Measurements from ENCODE around the gene PRKAG2.

Gene PRKAG2

DNA sequence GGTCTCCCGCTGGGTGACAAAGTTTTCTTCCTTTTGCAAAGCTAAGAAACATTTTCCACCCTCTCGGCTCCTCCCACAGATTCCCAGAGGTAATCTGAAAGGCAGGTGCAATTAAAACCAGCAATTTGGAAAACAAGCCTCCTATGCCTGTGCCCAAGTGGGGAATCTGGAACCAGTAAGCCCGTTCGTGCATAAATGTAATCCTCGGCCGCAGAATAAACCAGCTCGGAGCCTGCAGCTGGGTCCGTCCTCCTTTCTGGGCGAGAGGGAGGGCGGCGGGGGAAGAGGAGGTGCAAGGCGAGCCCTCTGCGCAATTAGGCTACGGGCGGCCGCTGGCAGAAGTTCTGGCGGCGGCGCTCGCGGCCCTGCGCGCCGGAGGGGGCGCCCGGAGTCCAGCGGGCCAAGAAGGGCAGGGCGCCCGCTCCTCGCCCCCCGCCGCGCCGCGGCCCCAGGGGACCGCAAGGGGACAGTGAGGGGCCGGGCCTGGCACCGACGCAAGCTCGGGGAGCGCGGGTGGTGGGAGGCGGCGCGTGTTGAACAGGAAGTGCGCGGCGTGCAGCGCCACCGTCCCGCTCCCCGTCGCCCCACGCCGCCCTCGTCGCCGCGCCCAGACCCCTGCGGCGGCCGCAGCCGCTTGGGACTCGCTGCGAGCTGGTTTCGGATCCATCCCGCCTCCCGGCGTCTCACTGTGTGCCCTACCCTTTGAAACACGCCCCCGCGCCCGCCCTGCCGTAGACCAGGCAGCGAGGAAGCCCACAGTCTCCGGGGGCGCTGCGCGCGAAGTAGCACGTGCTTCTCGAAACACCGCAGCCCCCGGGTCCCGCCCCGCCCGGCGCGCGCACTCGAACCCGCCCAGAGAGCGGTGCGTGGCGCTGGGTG is at the start of gene PRKAG2:
Gene PRKAG2, minus strand, starts transcription at position 217 of the 879 bp plus-strand sequence. CDS start 495 bp downstream, outside the sequence.
- TF ChIP-seq GATA2 (IDR thresholded peaks at IDR 0.05; ENCODE audit: low read depth, low read length): no peak
- TF ChIP-seq GATA3 (IDR thresholded peaks at IDR 0.05; ENCODE audit: low read depth, low read length): no peak

DNA sequence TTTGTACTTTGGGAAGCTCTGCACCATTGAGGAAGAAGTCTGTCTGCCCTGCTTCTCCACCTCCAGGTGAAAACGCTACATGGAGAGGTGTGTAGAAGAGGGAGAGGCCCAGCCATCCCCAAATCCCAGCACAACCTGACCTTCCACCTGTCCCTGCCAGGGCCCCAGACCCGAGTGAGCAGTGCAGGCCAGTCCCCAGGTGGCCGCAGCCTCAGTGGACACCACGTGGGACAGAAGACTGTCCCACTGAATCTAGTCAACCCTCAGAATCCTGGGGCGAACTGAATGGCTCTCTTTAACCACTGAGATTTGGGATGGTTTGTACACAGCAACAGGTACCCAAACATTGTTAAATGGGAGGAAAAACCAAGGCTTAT is 49.4 kb upstream of the PRKAG2 start:
- TF ChIP-seq GATA3 (IDR thresholded peaks at IDR 0.05; ENCODE audit: low read depth, low read length): no peak
- TF ChIP-seq GATA2 (IDR thresholded peaks at IDR 0.05; ENCODE audit: low read depth, low read length): no peak

DNA sequence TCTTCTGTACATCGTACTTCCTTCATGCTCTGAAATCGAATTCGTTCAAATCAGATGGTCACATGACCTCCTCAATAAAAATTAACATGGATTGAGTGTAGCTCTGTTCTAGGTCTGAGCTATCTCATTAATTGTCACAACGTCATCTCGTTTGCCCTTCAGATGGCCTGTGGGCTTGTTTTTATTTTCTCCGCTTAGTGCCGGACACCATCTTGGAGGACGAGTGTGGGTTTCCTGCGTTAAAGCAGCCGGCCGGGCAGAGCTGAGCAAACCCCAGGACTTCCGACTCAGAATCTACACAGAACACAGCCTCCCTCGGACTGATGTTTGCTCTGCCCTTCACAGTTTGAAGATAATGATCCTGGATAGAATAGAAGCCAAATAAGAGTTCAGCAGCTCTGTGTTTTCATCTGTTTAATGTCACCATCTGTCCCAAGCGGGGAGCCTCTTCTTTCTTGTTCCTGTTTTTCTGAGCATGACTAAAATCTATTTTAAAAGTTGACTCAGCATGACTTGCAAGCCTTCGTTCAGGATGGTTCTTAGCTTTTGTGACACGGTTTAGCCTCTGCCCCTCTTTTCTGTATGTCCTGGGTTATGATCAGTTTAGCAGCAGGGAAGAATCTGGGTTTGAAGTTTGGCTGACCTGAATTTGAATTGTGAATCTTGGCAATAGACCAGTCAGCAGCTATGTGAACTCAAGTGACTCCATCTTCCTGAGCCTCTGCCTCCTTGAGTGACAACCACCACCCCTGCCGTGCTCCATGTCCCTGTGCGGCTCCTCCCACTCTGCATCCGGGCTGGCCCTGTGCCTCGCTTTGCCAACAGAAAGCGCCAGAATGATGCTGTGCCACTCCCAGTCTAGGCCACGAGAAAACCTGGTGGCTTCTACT is 48.8 kb upstream of the PRKAG2 start:
- peak; percentile 36; the same call in 1 of the 2 replicates for TF ChIP-seq GATA2 (IDR thresholded peaks at IDR 0.05; ENCODE audit: low read depth, low read length)
- no peak for TF ChIP-seq GATA3 (IDR thresholded peaks at IDR 0.05; ENCODE audit: low read depth, low read length)

DNA sequence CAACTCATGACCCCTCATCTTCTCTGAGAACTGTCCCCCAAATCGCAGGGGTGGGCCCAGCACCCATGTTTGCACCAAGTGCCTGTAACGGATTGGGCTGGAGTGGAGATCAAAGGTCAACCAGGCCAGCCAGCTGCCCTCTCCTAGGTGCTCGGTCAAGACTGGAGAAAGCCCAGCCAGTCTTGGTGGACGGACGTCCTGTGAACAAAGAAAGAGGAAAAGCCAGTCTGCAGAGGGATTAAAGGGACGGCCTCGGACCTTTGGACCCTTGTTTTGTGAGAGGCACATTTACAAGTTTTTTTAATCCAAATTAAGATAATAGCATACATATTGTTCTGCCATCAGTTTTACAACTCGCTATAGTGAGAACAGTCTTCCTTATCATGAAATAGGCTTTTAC is 47.6 kb upstream of the PRKAG2 start:
- TF ChIP-seq GATA3 (IDR thresholded peaks at IDR 0.05; ENCODE audit: low read depth, low read length): no peak
- TF ChIP-seq GATA2 (IDR thresholded peaks at IDR 0.05; ENCODE audit: low read depth, low read length): no peak

DNA sequence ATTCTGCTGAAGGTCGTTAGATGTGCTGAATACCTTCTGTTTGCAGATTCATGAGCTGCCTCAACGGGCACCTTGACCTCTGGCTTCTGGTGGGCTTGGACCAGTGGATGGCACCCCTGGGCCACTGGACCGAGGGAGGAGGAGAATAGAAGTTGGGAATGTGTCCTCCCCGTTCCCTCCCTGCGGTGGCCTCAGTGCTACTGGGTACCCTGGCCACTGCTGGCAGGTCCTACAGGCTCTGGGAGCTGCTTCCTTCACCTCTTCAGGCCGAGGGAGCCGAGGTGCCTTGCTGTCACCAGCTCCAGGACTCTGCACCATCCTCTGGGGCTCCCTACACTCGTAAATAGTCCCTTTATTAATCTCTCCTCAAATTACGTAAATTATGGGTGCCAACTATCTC is 47.1 kb upstream of the PRKAG2 start:
- TF ChIP-seq GATA3 (IDR thresholded peaks at IDR 0.05; ENCODE audit: low read depth, low read length) (no peak), GATA2 (IDR thresholded peaks at IDR 0.05; ENCODE audit: low read depth, low read length) (no peak)

DNA sequence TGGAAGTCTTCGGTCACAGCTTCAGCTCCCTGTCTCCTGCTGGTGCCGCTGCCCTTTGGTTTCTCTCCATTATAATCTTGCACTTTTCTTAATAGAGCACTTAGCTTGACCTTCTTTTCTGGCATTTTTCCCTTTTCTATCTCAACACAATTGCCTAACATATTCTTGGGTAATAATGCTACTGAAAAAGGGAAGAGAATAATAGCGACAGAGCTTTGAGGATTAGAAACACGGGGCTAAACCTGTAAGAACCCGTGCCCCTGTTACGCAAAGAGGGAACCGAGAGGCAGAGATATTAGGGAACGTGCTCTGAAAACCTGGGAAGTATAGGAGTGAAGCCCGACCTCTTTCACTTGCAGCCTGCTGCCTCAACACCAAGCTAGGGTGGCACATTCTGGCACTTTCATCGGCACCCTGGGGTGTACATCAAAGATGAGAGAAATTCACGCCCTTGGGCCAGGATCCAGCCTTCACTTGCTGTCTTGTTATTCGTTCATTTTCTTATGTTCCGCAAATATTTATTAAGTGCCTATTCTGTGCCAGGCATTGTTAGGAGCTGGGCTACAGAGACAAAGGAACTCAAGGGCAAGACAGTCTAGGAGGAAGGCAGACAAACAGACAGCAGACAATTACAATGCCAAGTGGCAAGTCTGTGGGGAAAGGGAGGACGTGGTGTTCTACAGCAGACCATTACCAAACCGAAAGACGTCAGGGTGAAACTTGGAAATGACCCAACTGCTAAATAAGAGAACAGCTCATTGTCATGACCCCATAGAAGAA is 46.4 kb upstream of the PRKAG2 start:
- TF ChIP-seq GATA2 (IDR thresholded peaks at IDR 0.05; ENCODE audit: low read depth, low read length) (no peak), GATA3 (IDR thresholded peaks at IDR 0.05; ENCODE audit: low read depth, low read length) (no peak)

DNA sequence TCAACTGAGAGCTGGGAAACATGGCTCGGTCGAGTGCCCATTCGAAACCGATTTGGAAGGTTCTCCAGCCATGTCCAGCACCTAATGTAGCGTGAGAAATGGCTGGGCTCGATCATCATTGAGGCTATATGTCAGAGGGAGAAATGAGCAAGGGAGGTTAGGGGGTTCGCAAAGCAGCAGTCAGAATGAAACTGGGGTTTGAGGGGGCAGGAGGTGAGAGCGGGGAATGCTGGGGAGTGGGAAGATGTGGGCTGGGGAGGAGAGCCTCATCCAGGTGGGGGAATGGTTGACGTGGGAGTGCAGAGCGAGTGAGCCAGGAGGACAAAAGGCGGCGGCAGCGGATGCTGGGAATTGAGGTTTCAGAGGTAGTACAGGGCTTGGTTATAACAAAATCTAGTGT is 44.5 kb upstream of the PRKAG2 start:
- TF ChIP-seq GATA2 (IDR thresholded peaks at IDR 0.05; ENCODE audit: low read depth, low read length) (no peak), GATA3 (IDR thresholded peaks at IDR 0.05; ENCODE audit: low read depth, low read length) (no peak)

DNA sequence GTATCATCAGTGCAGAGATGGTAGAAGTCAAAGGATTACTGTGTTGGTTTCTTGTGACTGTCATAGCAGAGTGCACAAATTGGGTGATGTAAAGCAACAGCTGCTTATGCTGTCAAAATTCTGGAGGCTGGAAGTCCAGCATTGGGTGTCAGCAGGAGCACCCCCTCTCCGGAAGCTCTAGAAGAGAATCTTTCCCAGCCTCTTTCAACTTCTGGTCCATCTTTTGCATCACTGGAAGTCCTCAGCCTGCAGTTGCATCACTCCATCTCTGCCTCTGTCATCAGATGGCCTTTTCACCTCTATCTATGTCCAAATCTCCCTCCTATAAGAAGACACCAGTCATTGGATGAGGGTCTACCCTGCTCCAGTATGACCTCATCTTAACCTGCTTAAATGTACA is 43.6 kb upstream of the PRKAG2 start:
- TF ChIP-seq GATA3 (IDR thresholded peaks at IDR 0.05; ENCODE audit: low read depth, low read length) (no peak), GATA2 (IDR thresholded peaks at IDR 0.05; ENCODE audit: low read depth, low read length) (no peak)

DNA sequence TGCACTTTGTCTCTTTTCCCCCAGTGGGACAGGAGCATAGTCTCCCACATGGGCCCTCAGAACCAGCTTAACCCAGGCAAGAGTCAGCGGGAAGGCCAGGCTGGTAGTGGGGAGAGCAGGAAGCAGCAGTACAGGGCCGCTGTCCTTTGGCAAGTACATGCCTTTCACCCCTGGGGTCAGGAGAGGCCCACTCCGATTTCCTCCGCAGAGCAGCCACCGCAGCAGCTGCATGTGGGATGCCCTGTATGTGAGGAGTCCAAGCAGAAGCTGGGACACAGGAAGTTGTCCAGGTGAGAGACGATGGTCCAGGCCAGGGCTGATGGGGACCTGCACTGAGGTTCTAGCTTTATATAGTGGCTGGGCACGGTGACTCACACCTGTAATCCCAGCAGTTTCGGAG is 42.7 kb upstream of the PRKAG2 start:
- TF ChIP-seq GATA3 (IDR thresholded peaks at IDR 0.05; ENCODE audit: low read depth, low read length) (no peak), GATA2 (IDR thresholded peaks at IDR 0.05; ENCODE audit: low read depth, low read length) (no peak)

DNA sequence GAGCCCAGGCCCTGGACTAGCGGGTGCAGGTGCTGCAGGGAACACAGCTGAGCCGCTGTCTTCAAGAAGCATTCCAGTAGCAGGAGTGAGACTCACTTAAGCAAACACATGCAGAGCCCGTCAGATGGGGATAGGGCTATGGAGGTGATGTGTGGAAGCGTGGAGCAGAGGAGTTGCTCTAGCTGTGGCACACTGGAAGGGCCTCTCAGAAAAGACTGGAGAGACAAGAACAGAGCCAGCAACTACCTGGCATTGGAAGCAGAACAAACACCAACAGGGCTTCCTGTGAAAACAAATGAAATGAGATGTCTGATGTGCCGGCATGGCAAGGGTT is 41.6 kb upstream of the PRKAG2 start:
- TF ChIP-seq GATA2 (IDR thresholded peaks at IDR 0.05; ENCODE audit: low read depth, low read length) (no peak), GATA3 (IDR thresholded peaks at IDR 0.05; ENCODE audit: low read depth, low read length) (no peak)

DNA sequence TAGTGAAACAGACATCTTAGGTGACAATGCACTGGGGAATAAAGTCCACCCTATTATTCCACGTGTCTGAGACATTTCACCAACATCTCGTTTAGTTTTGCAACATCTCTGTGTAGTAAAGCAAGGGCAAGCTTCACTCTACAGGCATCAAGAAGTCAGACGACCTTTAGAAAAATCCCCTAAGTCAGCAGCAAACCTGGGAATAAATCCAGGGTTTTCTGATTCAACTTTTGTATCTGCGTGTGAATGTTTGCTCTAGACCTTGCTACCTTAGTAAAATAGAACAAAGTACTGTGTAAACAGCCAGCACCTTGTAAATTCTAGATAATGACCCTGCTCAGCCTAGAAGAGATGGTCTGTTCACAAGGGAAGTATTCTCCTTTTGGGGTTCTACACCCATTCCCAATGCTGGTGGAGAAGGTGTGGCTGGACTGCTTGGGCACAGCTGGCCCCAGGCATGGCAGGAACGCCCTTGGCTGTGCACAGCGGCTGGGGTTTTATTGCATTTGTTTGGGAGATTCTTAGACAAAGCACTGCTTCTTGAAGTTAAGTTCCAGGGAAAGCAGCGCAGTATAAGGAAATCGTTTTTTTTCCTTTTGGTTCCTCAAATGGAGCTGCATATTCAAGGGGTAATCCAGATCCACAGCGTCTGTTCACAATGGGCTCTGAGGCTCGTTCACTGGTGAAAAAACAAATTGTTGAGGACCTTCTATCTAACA is 41.0 kb upstream of the PRKAG2 start:
- no peak for TF ChIP-seq GATA3 (IDR thresholded peaks at IDR 0.05; ENCODE audit: low read depth, low read length)

DNA sequence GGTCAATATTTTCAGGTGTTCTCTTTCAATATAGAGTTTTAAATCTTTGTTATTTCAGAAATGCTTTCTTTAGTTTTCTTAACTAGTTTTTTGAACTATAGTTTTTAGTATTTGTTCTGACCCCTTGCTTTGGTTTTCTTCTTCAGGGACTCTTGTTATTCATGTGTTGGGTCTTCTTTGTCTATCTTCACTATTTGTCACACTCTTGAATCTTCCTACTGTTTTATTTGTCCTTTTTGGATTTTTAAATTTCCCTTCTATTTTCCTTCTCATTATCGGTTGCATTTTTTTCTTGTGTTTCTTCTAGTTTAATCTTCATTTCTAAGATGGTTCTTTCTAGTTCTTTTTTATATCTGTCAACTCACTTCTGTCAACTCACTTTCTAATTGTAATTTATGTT is 37.1 kb upstream of the PRKAG2 start:
- TF ChIP-seq GATA3 (IDR thresholded peaks at IDR 0.05; ENCODE audit: low read depth, low read length): no peak
- TF ChIP-seq GATA2 (IDR thresholded peaks at IDR 0.05; ENCODE audit: low read depth, low read length): no peak

DNA sequence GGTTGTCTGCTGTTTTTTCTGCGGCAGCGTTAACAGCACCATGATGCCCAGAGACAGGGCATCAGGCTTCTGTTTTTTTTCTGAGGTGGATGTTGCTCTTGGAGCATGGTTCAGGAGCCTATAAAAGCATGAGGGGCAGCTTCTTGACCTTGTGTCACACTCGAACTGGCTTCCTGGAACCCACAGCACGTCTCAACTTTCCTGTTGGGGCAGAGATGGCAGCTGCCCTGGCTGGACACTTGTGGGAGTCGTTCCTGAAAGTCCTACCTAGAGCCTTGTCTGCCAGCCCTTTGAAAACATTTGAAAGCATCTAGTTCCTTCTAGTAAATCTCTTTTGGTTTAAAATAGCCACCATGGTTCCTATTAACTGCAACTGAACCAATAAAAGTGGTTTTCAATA is 28.9 kb upstream of the PRKAG2 start:
- TF ChIP-seq GATA3 (IDR thresholded peaks at IDR 0.05; ENCODE audit: low read depth, low read length) (no peak), GATA2 (IDR thresholded peaks at IDR 0.05; ENCODE audit: low read depth, low read length) (no peak)

All from SH-SY5Y (cell line).